OCI-LY7 (cell line): Measurements from ENCODE around the gene DENND4A. TPM values are rescaled to one million over a fixed set of nuclear protein-coding genes. Genes with fewer than 3 reads are reported as not detected.

Source experiments
- BruUV-seq: library from RNA; stranded (reverse); fragments of 400-500 nt; replicated peaks from 2 replicates; lab custom pipeline; 2021; lab: Mats Ljungman, UMichigan
- CTCF ChIA-PET: fragments of 300-600 bp; sonication (Branson Sonifier 250); formaldehyde crosslinking; loops from one replicate; lab custom pipeline; 2022; ENCODE audit warnings: antibody characterized with exemption; ENCODE audit not compliant: unreplicated experiment; lab: Charles Lee
- POLR2A ChIA-PET: fragments of 300-600 bp; sonication (Branson Sonifier 250); formaldehyde crosslinking; loops from one replicate; lab custom pipeline; 2022; ENCODE audit warnings: antibody characterized with exemption; lab: Charles Lee
- DNase-seq: peaks from one replicate; pipeline ENCODE4 v3.0.0-alpha.2; 2015; ENCODE audit warnings: low spot score
- H2AFZ ChIP-seq: fragments of 200-600 bp; sonication (generic), shearing (Covaris generic); 2 replicates; pipeline ENCODE4 v1.6.1; 2014; ENCODE audit warnings: mild to moderate bottlenecking, antibody characterized with exemption, low read length, moderate library complexity
- H3K27ac ChIP-seq: fragments of 200-600 bp; sonication (generic); 2 replicates; pipeline ENCODE4 v1.5.1; 2014; ENCODE audit warnings: mixed run types, low read depth, mild to moderate bottlenecking, moderate library complexity, low read length, inconsistent platforms; ENCODE audit not compliant: poor library complexity, severe bottlenecking
- H3K36me3 ChIP-seq: fragments of 200-600 bp; sonication (generic); 2 replicates; pipeline ENCODE4 v1.6.1; 2014; ENCODE audit warnings: mild to moderate bottlenecking, antibody characterized with exemption, low read length, moderate library complexity, mixed read lengths; ENCODE audit not compliant: insufficient read depth
- H3K4me1 ChIP-seq: fragments of 200-600 bp; sonication (generic); 2 replicates; pipeline ENCODE4 v1.5.1; 2014; ENCODE audit warnings: mild to moderate bottlenecking, low read length; ENCODE audit not compliant: insufficient read depth, poor library complexity, severe bottlenecking
- H3K4me2 ChIP-seq: fragments of 200-600 bp; sonication (generic); 2 replicates; pipeline ENCODE4 v1.6.1; 2014; ENCODE audit warnings: mild to moderate bottlenecking, low read length
- H3K4me3 ChIP-seq: fragments of 200-600 bp; sonication (generic); 2 replicates; pipeline ENCODE4 v1.5.1; 2014; ENCODE audit warnings: mild to moderate bottlenecking, low read depth, low read length; ENCODE audit not compliant: poor library complexity, severe bottlenecking
- H3K79me2 ChIP-seq: fragments of 200-600 bp; sonication (generic); 2 replicates; pipeline ENCODE4 v1.6.1; 2016; ENCODE audit warnings: low read depth, mild to moderate bottlenecking, low read length, moderate library complexity, mixed read lengths; ENCODE audit not compliant: insufficient read depth
- H3K9me2 ChIP-seq: fragments of 200-600 bp; sonication (generic); 2 replicates; pipeline ENCODE4 v1.6.1; 2016; ENCODE audit warnings: mild to moderate bottlenecking, low read length, mixed read lengths; ENCODE audit not compliant: insufficient read depth
- H3K9me3 ChIP-seq: fragments of 200-600 bp; sonication (generic); 2 replicates; pipeline ENCODE4 v1.6.1; 2014; ENCODE audit warnings: mild to moderate bottlenecking, mixed run types, low read length, mixed read lengths
- H4K20me1 ChIP-seq: fragments of 200-600 bp; sonication (generic); 2 replicates; pipeline ENCODE4 v1.6.1; 2014; ENCODE audit warnings: mild to moderate bottlenecking, antibody characterized with exemption, low read length, moderate library complexity, mixed read lengths; ENCODE audit not compliant: insufficient read depth
- EZH2phosphoT487 ChIP-seq: fragments of 200-600 bp; sonication (generic); IDR thresholded peaks from 2 replicates; pipeline ENCODE4 v1.6.1; 2018; ENCODE audit warnings: low read depth, borderline replicate concordance, mild to moderate bottlenecking, mixed run types, antibody characterized with exemption, low read length, moderate library complexity, mixed read lengths
- intact Hi-C: fragments of 100-400 bp; cut with micrococcal nuclease; formaldehyde crosslinking; loops from one replicate; pipeline ENCODE4 v1.10.0; 2022; ENCODE audit not compliant: unreplicated experiment
- total RNA-seq, 2 experiments: library from RNA; depleted of rRNA in 1 of 2; stranded (reverse); fragments of >200 nt in 1 of 2; shearing (Covaris generic) in 1 of 2; gene quantifications; 2 replicates each; pipeline ENCODE4 v1.2.3, GENCODE V29; 2014 to 2022
- TF ChIP-seq, protein P1 (sequence below): fragments of 200-600 bp; sonication (generic); conservative IDR thresholded peaks from 2 replicates; pipeline ENCODE4 v1.5.1; 2014; ENCODE audit warnings: mild to moderate bottlenecking, antibody characterized with exemption, low read length, moderate library complexity, mixed read lengths

Gene DENND4A
- total RNA-seq, 2 experiments from 2014 or later: 42.7 to 86.5 TPM

DNA sequence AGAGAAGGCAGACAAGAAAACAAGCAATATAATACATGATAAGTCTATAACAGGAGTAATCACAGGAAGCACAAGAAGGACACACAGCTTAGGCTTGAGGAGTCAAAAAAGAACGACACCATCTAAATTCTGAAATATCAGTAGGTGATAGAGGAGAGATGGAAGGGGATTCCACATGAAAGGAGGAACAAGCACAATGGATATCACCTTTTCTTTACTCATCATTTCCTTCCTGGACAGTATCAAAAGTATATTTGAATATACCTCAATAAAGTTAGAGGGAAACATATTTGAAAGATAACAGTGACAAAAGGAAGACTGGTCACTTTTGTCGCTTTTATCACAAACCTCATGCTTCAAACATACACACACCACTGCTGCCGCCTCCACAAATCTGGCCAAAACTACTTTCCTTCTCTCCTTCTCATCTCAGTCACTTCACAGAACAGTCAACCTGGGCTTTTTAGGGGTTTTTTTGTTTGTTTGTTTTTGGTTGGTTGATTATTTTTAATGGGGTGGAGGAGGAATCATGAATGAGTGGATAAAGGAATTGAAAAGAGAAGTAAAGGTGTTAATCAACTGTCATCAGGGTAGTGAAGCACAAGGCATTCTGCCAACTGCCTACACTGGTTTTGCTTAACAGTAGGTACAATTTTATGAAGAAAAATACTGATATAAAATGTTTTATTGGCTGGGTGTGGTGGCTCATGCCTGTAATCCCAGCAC is 18.5 kb downstream of the DENND4A start:
- POLR2A ChIA-PET: interaction anchor here (1.0 to 1.1 kb wide), 2 partner anchors 9 to 13 kb away, joined by 3 read pairs; no protein-coding TSS in a partner anchor
- intact Hi-C loops: no loop called here

DNA sequence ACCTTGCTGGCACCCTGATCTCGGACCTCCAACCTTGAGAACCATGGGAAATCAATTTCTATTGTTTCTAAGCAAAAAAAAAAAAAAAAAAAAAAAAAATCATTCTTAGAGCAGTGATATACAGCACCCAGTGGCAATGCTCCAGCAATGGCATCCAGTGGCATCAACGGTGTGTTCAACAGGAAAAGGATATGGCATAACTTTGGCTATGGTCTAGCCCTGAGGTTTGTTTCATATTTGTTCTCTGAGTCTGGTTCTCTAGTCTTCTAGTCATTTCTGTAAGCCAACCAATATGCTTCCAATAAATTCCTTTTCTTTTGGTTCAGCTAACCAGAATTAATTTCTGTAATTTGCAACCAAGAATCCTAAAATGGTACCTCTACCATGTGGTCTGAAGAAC is 19.2 kb downstream of the DENND4A start:
- ChIA-PET CTCF (no interaction called here), POLR2A (interaction anchor here (1.1 kb wide), 1 partner anchor 12 kb away, joined by 3 read pairs; no protein-coding TSS in a partner anchor)
- peaks cover 96% of the 10 kb centered on the region for H3K79me2 ChIP-seq
- peaks cover 63% of the 10 kb centered on the region for H3K4me1 ChIP-seq
- intact Hi-C loops: no loop called here
- no peaks in the 10 kb centered on the region for H3K9me3 ChIP-seq
- TF ChIP-seq, protein P1, sequence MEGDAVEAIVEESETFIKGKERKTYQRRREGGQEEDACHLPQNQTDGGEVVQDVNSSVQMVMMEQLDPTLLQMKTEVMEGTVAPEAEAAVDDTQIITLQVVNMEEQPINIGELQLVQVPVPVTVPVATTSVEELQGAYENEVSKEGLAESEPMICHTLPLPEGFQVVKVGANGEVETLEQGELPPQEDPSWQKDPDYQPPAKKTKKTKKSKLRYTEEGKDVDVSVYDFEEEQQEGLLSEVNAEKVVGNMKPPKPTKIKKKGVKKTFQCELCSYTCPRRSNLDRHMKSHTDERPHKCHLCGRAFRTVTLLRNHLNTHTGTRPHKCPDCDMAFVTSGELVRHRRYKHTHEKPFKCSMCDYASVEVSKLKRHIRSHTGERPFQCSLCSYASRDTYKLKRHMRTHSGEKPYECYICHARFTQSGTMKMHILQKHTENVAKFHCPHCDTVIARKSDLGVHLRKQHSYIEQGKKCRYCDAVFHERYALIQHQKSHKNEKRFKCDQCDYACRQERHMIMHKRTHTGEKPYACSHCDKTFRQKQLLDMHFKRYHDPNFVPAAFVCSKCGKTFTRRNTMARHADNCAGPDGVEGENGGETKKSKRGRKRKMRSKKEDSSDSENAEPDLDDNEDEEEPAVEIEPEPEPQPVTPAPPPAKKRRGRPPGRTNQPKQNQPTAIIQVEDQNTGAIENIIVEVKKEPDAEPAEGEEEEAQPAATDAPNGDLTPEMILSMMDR: no peak
- no peak for TF ChIP-seq EZH2phosphoT487
- H3K4me2 ChIP-seq: no peak overlapping the region
- peaks cover 13% of the 10 kb centered on the region; the same call in 1 of the 2 replicates for H4K20me1 ChIP-seq
- H2AFZ ChIP-seq: no peak overlapping the region
- H3K36me3 ChIP-seq: peaks cover 24% of the 10 kb centered on the region; the same call in 1 of the 2 replicates
- H3K9me2 ChIP-seq: no peaks in the 10 kb centered on the region
- H3K27ac ChIP-seq: peak overlapping the region; percentile 56
- no peak overlapping the region for H3K4me3 ChIP-seq
- no peak for DNase-seq
- BruUV-seq: no TSS peak

More for the DNA sequence above, 18.5 kb downstream of the DENND4A start:
- peaks cover 13% of the 10 kb centered on the region; the same call in 1 of the 2 replicates for H4K20me1 ChIP-seq
- no TSS peak for BruUV-seq
- TF ChIP-seq, protein P1: no peak
- TF ChIP-seq EZH2phosphoT487: no peak
- H3K79me2 ChIP-seq: peaks cover 96% of the 10 kb centered on the region
- peak overlapping the region; percentile 56 for H3K27ac ChIP-seq
- H3K4me1 ChIP-seq: peaks cover 68% of the 10 kb centered on the region
- H2AFZ ChIP-seq: no peak overlapping the region
- CTCF ChIA-PET: no interaction called here
- H3K9me2 ChIP-seq: no peaks in the 10 kb centered on the region
- H3K4me3 ChIP-seq: peak overlapping the region; percentile 1
- peak; percentile 45 for DNase-seq
- H3K4me2 ChIP-seq: peak overlapping the region; percentile 45
- H3K36me3 ChIP-seq: peaks cover 24% of the 10 kb centered on the region; the same call in 1 of the 2 replicates
- H3K9me3 ChIP-seq: no peaks in the 10 kb centered on the region

DNA sequence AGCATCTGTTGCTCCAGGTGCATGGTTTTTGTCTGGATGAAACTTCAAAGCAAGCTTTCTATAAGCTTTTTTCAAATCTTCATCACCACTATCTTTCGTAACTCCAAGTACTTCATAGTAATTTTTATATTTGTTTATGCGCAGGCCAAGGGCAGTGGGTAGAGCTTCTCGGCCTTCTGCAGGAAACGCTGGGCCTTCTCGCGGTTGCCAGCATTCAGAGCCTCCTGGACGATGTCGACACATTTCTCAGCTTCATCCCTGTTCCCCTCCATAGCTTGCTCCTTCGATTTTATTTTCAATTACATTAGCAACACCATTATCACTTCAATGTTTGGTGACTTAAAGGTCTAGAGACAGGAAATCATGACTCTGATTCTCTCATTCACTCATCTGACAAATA is 20.2 kb downstream of the DENND4A start:
- H3K4me3 ChIP-seq: no peak overlapping the region
- H3K4me1 ChIP-seq: peaks cover 52% of the 10 kb centered on the region
- intact Hi-C loops: no loop called here
- H4K20me1 ChIP-seq: peaks cover 18% of the 10 kb centered on the region
- H3K4me2 ChIP-seq: no peak overlapping the region
- no peak overlapping the region for H2AFZ ChIP-seq
- ChIA-PET CTCF (interaction anchor here (1.5 kb wide), 1 partner anchor 9 kb away, joined by 3 read pairs; no protein-coding TSS in a partner anchor), POLR2A (no interaction called here)
- no TSS peak for BruUV-seq
- TF ChIP-seq, protein P1: no peak
- no peak for TF ChIP-seq EZH2phosphoT487
- no peaks in the 10 kb centered on the region for H3K9me3 ChIP-seq
- DNase-seq: no peak
- H3K79me2 ChIP-seq: peaks cover 96% of the 10 kb centered on the region
- peaks cover 30% of the 10 kb centered on the region; the same call in 1 of the 2 replicates for H3K36me3 ChIP-seq
- H3K9me2 ChIP-seq: no peaks in the 10 kb centered on the region
- H3K27ac ChIP-seq: no peak overlapping the region
